ENCODE measurements around the gene FREM1.

- TF ChIP-seq, protein P1, sequence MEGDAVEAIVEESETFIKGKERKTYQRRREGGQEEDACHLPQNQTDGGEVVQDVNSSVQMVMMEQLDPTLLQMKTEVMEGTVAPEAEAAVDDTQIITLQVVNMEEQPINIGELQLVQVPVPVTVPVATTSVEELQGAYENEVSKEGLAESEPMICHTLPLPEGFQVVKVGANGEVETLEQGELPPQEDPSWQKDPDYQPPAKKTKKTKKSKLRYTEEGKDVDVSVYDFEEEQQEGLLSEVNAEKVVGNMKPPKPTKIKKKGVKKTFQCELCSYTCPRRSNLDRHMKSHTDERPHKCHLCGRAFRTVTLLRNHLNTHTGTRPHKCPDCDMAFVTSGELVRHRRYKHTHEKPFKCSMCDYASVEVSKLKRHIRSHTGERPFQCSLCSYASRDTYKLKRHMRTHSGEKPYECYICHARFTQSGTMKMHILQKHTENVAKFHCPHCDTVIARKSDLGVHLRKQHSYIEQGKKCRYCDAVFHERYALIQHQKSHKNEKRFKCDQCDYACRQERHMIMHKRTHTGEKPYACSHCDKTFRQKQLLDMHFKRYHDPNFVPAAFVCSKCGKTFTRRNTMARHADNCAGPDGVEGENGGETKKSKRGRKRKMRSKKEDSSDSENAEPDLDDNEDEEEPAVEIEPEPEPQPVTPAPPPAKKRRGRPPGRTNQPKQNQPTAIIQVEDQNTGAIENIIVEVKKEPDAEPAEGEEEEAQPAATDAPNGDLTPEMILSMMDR (IDR thresholded peaks at IDR 0.05; ENCODE audit: insufficient read depth, low read depth, low read length): no peak
- no peak for TF ChIP-seq EZH2 (IDR thresholded peaks at IDR 0.05; ENCODE audit: insufficient read depth, low read length)
Observed at GRCh38 chr9:14766299-14766698, 143.9 kb downstream of the FREM1 start.
